Measurements from ENCODE around the gene CDKAL1.

- TF ChIP-seq POLR2A (IDR thresholded peaks at IDR 0.05) (no peak), EP300 (IDR thresholded peaks at IDR 0.05) (no peak)
- TF ChIP-seq, protein P1, sequence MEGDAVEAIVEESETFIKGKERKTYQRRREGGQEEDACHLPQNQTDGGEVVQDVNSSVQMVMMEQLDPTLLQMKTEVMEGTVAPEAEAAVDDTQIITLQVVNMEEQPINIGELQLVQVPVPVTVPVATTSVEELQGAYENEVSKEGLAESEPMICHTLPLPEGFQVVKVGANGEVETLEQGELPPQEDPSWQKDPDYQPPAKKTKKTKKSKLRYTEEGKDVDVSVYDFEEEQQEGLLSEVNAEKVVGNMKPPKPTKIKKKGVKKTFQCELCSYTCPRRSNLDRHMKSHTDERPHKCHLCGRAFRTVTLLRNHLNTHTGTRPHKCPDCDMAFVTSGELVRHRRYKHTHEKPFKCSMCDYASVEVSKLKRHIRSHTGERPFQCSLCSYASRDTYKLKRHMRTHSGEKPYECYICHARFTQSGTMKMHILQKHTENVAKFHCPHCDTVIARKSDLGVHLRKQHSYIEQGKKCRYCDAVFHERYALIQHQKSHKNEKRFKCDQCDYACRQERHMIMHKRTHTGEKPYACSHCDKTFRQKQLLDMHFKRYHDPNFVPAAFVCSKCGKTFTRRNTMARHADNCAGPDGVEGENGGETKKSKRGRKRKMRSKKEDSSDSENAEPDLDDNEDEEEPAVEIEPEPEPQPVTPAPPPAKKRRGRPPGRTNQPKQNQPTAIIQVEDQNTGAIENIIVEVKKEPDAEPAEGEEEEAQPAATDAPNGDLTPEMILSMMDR (IDR thresholded peaks at IDR 0.05): no peak
Observed at GRCh38 chr6:21147995-21148394, 613.7 kb downstream of the CDKAL1 start.

Data from tibial nerve (tissue), 4 donors.